MM.1S (cell line): ENCODE results near the gene TNFRSF13B.

Experiments
- DNase-seq: peaks from one replicate; pipeline ENCODE4 v3.0.0-alpha.2; 2015
- H2AFZ ChIP-seq: fragments of 300-600 bp; sonication (generic); 2 replicates; pipeline ENCODE4 v1.6.0; 2016; ENCODE audit warnings: antibody characterized with exemption, low read length
- H3F3A ChIP-seq: fragments of 300-600 bp; sonication (generic); 2 replicates; pipeline ENCODE4 v1.6.1; 2016; ENCODE audit warnings: mild to moderate bottlenecking, antibody characterized with exemption, low read length, moderate library complexity, mixed read lengths; ENCODE audit not compliant: insufficient read depth
- H3K27ac ChIP-seq: fragments of 300-600 bp; sonication (generic); 2 replicates; pipeline ENCODE4 v1.5.1; 2016; ENCODE audit warnings: mild to moderate bottlenecking, low read length
- H3K27me3 ChIP-seq: fragments of 300-600 bp; sonication (generic); replicated peaks from 2 replicates; pipeline ENCODE4 v1.6.0; 2016; ENCODE audit warnings: low read length; ENCODE audit not compliant: insufficient read depth
- H3K36me3 ChIP-seq: fragments of 300-600 bp; sonication (generic); replicated peaks from 2 replicates; pipeline ENCODE4 v1.6.1; 2016; ENCODE audit warnings: mild to moderate bottlenecking, low read length, mixed read lengths; ENCODE audit not compliant: insufficient read depth
- H3K4me1 ChIP-seq: fragments of 300-600 bp; sonication (generic); 2 replicates; pipeline ENCODE4 v1.6.1; 2016; ENCODE audit warnings: low read length, mixed read lengths
- H3K4me2 ChIP-seq: fragments of 300-600 bp; sonication (generic); 2 replicates; pipeline ENCODE4 v1.6.0; 2016; ENCODE audit warnings: low read depth, low read length
- H3K4me3 ChIP-seq: fragments of 300-600 bp; sonication (generic); 2 replicates; pipeline ENCODE4 v1.5.1; 2016; ENCODE audit warnings: low read length, mixed read lengths
- H3K79me2 ChIP-seq: fragments of 300-600 bp; sonication (generic); 2 replicates; pipeline ENCODE4 v1.6.1; 2016; ENCODE audit warnings: mixed run types, low read length, mixed read lengths
- H3K9ac ChIP-seq: fragments of 300-600 bp; sonication (generic); 2 replicates; pipeline ENCODE4 v1.6.1; 2016; ENCODE audit warnings: low read length, mixed read lengths
- H3K9me2 ChIP-seq: fragments of 300-600 bp; sonication (generic); replicated peaks from 2 replicates; pipeline ENCODE4 v1.6.1; 2016; ENCODE audit warnings: mild to moderate bottlenecking, low read length, mixed read lengths; ENCODE audit not compliant: insufficient read depth
- H3K9me3 ChIP-seq: fragments of 300-600 bp; sonication (generic); replicated peaks from 2 replicates; pipeline ENCODE4 v1.6.1; 2016; ENCODE audit warnings: mild to moderate bottlenecking, low read length, mixed read lengths; ENCODE audit not compliant: insufficient read depth
- H4K20me1 ChIP-seq: fragments of 300-600 bp; sonication (generic); 2 replicates; pipeline ENCODE4 v1.6.1; 2016; ENCODE audit warnings: mild to moderate bottlenecking, low read length, moderate library complexity, mixed read lengths; ENCODE audit not compliant: insufficient read depth
- CTCF ChIP-seq: fragments of 300-600 bp; sonication (generic); IDR thresholded peaks from 2 replicates; pipeline ENCODE4 v1.5.1; 2016; ENCODE audit warnings: antibody characterized with exemption, low read length, mixed read lengths
- EZH2 ChIP-seq: fragments of 300-600 bp; sonication (generic); optimal IDR thresholded peaks from 2 replicates; pipeline ENCODE3; 2017; ENCODE audit warnings: low read depth, mild to moderate bottlenecking, antibody characterized with exemption, low read length, mixed read lengths
- EZH2phosphoT487 ChIP-seq: fragments of 300-600 bp; sonication (generic); IDR thresholded peaks from 2 replicates; pipeline ENCODE4 v1.6.1; 2018; ENCODE audit warnings: antibody characterized with exemption, low read length

The TNFRSF13B gene

GRCh38 chr17:16929035-16929680, 42.8 kb downstream of the TNFRSF13B start:
- H3F3A ChIP-seq, result peaks cover 14% of the 10 kb centered on the region; the same call in 1 of the 2 replicates
- no peak for DNase-seq
- H3K27me3 ChIP-seq, result no peaks in the 10 kb centered on the region
- TF ChIP-seq EZH2, result no peak
- no peak for TF ChIP-seq CTCF
- no peak for TF ChIP-seq EZH2phosphoT487
- H3K4me2 ChIP-seq, result no peak overlapping the region
- H3K79me2 ChIP-seq, result no peaks in the 10 kb centered on the region
- no peaks in the 10 kb centered on the region for H4K20me1 ChIP-seq
- H3K9me2 ChIP-seq, result no peaks in the 10 kb centered on the region
- no peak overlapping the region for H3K9ac ChIP-seq
- H3K4me3 ChIP-seq, result no peak overlapping the region
- no peaks in the 10 kb centered on the region for H3K4me1 ChIP-seq
- no peaks in the 10 kb centered on the region for H3K9me3 ChIP-seq
- no peak overlapping the region for H3K27ac ChIP-seq
- no peaks in the 10 kb centered on the region; the same call in none of the 2 replicates for H3K36me3 ChIP-seq
- no peak overlapping the region for H2AFZ ChIP-seq

- Histone ChIP-seq H3K79me2 (no peaks in the 10 kb centered on the region), H2AFZ (no peak overlapping the region), H3K4me3 (no peak overlapping the region), H3K27ac (no peak overlapping the region), H3K9ac (no peak overlapping the region), H3K36me3 (no peaks in the 10 kb centered on the region; the same call in none of the 2 replicates), H3K4me2 (no peak overlapping the region), H3K9me3 (no peaks in the 10 kb centered on the region), H3F3A (peaks cover 20% of the 10 kb centered on the region; the same call in 1 of the 2 replicates), H3K27me3 (no peaks in the 10 kb centered on the region), H3K9me2 (no peaks in the 10 kb centered on the region), H3K4me1 (no peaks in the 10 kb centered on the region), H4K20me1 (no peaks in the 10 kb centered on the region)
- TF ChIP-seq EZH2phosphoT487 (no peak), EZH2 (no peak), CTCF (no peak)
- DNase-seq, result no peak
These were observed 43.4 kb downstream of the TNFRSF13B start for GRCh38 chr17:16928406-16929034.

- Histone ChIP-seq H3K4me2 (no peak overlapping the region), H3K4me1 (no peaks in the 10 kb centered on the region), H2AFZ (no peak overlapping the region), H3K27me3 (no peaks in the 10 kb centered on the region), H3F3A (peaks cover 24% of the 10 kb centered on the region; the same call in 1 of the 2 replicates), H3K4me3 (no peak overlapping the region), H4K20me1 (no peaks in the 10 kb centered on the region), H3K36me3 (no peaks in the 10 kb centered on the region; the same call in none of the 2 replicates), H3K9ac (no peak overlapping the region), H3K9me3 (no peaks in the 10 kb centered on the region), H3K27ac (no peak overlapping the region), H3K9me2 (no peaks in the 10 kb centered on the region), H3K79me2 (no peaks in the 10 kb centered on the region)
- TF ChIP-seq CTCF, result no peak
- TF ChIP-seq EZH2, result no peak
- TF ChIP-seq EZH2phosphoT487, result no peak
- no peak for DNase-seq
These were observed 44.1 kb downstream of the TNFRSF13B start for GRCh38 chr17:16927641-16928321.
